CD1c-positive myeloid dendritic cell (primary cell): ENCODE measurements around the gene SYNGAP1.
"Not testable (repeated sequence)": the region's sequence is repeated elsewhere in the genome, so short reads cannot be mapped to it uniquely, and the experiment has no call there.

Source experiments
- DNase-seq: peaks from one replicate; pipeline ENCODE4 v3.0.0-alpha.2; 2016; ENCODE audit errors: extremely low spot score

The SYNGAP1 gene

DNA sequence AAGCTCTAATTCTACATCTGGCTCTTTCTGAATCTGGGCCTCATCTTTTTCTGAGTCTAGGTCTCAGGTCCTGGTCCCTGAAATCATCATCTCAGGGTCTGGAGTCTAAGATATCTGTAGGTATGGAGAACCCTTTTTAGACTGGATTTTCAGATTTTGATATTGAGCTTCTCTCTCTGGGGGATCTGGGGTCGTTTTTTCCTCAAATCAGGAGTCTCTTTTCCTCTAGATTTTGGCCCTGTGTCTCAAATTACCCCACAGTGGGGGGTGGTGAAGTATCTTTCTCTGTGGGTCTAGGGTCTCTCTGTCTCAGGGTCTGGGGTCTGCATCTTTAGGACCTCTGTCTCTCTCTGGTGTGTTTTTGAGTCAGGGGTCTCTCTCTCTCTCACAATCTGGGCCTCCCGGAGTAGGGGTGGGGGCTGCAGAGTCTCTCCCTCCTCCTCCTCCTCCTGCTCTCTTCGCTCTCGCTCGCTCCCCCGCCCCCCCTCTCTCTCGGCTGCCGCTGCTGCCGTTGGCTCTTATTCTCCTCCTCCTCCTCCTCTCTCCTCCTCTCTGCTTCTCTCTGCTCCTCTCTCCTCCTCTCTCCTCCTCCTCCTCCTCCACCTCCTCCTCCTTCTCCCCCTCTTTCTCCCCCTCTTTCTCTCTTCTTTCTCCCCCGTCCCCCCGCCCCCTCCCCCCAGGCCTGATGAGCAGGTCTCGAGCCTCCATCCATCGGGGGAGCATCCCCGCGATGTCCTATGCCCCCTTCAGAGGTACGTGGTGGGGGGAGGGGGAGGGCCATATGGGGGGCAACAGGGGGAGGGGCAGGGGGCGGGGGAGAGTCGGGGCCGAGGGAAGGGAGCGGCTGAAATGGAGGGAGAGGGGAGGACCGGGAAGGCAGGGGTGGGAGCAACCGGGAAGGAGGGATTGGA lies at the start of gene SYNGAP1:
Gene SYNGAP1 (plus strand): TSS at position 486 of the 911 bp plus-strand sequence. CDS start 200 bp downstream, at position 686.
- no peak for DNase-seq

GRCh38 chr6:33371901-33372300 lies 48.0 kb upstream of the SYNGAP1 start:
- not testable (repeated sequence) for DNase-seq

DNA sequence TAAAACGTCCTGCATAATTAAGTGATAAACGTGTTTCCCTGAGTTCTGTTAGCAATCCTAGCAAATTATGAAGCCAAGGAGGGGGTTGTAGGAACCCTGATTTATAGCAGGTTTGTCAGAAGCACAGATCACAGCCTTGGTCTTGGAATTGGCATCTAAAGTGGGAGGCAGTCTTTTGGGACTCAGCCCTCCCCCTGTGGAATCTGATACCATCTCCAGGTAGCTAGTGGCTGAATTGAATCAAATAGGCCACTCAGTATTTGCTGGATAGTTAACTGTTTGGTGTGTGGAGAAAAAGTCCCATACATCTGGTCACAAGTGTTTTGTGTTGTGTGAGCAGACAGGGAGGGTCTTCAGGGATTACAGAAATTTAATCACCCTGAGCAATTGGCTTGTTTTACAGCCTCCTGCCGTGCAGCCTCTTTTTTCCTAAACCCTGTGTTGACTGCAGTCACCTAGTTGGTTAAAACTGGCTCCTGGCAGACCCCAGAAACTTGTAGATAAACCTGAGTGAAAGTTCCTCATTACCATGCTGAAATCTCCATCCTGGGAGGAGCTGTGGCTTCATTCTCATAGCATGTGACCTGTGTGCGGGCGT lies 47.2 kb upstream of the SYNGAP1 start:
- no peak for DNase-seq

- DNase-seq, result no peak
Observed at GRCh38 chr6:33373960-33374910, 45.6 kb upstream of the SYNGAP1 start.

DNA sequence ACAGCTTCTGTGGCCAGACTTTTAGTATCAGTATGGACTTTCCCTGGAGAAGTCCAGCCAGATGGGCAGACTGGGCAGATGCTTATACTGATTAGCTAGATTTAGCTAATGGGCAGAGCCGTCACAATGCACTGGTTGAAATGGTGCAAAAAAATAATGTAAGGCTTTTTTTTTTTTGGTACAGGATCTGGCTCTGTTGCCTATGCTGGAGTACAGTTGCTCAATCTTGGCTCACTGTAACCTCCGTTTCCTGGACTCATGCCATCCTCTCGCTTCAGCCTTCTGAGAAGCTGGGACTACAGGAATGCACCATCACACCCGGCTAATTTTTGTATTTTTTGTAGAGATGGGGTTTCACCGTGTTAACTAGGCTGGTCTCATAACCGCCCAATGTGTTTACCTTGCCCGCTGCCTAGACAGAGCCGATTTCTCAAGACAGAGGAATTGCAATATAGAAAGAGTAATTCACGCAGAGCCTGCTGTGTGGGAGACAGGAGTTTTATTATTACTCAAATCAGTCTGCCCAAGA lies 44.7 kb upstream of the SYNGAP1 start:
- peak; percentile 48 for DNase-seq

DNA sequence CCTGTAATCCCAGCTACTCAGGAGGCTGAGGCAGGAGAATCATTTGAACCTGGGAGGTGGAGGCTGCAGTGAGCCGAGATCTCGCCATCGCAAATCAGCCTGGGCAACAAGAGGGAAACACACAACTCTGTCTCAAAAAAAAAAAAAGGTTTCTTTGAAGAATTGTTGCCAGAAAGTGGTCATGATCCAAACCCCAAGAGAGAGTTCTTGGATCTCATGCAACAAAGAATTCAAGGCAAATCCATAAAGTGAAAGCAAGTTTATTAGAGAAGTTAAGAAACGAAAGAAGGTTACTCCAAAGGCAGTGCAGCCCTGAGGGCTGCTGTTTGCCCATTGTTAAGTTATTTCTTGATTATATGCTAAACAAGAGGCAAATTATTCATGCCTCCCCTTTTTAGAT lies 42.7 kb upstream of the SYNGAP1 start:
- DNase-seq, result no peak

DNA sequence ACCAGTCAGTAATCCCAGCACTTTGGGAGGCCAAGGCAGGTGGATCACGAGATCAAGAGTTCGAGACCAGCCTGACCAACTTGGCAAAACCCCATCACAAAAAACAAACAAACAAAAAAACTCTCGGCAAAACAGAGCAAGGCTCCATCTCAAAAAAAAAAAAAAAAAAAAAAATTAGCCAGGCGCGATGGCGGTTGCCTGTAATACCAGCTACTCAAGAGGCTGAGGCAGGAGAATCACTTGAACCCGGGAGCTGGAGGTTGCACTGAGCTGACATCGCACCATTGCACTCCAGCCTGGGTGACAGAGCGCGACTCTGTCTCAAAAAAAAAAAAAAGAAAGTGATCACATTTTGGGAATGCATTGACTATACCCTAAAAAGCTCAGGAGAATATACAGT lies 40.7 kb upstream of the SYNGAP1 start:
- DNase-seq, result not testable (repeated sequence)

DNA sequence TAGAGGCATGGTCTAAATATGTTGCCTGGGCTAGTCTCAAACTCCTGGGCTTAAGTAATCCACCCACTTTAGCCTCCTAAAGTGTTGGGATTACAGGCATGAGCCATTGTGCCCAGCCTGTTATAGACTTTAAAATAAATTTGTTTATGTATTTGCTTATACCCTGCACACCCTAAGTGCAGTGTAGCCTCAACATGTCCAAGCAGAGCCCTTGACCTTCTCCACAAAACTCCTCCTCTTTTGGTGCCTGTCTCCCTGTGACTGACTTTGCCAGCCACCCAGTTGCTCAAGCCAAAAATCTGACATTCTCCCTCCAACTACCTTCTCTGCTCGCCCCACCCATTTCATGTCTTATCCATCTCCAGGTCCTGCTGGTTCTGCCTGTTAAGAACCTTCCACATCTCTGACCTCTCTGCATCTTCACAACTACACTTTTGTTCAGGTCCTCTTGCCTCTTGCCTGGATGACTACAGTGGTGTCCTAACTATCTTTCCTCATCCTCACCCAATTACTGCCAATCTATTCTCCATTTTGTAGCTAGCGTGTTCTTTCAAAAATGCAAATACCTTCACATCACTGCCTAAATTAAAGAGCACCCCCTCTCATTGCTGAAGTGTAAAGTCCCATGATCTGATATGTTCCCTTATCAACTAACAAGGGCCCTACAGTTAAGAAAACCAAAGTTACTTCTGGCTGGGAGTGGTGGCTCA lies 39.4 kb upstream of the SYNGAP1 start:
- DNase-seq, result no peak

DNA sequence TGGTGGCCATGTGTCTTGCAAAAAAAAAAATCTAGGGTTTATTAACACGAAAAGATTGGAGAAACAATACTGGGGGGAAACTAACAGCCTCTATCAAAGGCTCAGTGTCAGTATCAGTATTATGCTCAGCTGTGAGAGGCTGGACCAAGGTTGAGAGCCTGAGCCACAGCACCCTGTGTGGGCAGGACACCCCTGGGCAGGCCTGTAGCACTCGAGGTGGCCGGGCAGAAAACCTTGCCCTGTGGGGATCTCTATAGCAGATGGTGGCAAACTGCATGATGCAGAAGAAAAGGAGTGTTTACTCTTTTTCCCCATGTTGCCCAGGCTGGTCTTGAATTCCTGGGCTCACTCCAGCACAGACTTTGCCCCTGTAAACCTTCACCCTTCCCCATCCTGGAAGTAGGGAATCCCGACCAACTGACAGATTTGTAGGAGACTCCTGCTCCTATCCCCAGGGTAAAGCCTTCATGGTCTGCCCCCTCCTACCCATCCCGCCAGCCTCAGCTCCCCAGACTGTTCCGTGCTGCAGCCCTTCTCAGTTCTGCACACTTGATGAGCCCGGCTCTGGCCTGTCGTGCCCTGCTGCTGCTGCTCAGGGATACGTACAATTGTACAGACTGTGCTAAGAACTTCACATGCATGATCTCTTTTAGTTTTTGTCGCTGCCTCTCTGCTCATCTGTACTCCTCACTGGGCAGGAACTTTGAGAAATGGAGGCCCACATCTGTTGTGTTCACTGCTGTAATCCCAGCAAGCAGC lies 36.3 kb upstream of the SYNGAP1 start:
- no peak for DNase-seq

- no peak for DNase-seq
Observed at GRCh38 chr6:33384581-33385020, 35.3 kb upstream of the SYNGAP1 start.

DNA sequence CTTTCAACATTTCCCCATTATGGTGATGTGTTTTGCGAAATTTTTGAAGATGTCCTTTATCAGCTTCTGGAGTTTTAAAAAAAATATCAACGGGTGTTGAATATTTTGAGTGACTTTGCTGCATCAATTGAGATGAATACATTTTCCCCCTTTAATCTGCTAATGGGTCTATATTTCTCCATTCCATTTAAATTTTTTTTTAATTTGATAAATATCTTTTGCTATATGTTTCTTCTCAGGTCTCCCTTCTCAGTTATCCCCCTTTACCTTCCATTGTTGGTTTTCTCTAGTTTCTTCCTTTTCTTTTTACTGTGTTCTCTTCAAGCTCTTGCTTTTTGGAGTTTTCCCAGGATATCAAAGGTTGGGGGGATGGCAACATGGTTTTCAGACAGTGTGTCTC lies 29.7 kb upstream of the SYNGAP1 start:
- DNase-seq, result no peak

- DNase-seq, result no peak
Observed at GRCh38 chr6:33390767-33391277, 29.0 kb upstream of the SYNGAP1 start.

DNA sequence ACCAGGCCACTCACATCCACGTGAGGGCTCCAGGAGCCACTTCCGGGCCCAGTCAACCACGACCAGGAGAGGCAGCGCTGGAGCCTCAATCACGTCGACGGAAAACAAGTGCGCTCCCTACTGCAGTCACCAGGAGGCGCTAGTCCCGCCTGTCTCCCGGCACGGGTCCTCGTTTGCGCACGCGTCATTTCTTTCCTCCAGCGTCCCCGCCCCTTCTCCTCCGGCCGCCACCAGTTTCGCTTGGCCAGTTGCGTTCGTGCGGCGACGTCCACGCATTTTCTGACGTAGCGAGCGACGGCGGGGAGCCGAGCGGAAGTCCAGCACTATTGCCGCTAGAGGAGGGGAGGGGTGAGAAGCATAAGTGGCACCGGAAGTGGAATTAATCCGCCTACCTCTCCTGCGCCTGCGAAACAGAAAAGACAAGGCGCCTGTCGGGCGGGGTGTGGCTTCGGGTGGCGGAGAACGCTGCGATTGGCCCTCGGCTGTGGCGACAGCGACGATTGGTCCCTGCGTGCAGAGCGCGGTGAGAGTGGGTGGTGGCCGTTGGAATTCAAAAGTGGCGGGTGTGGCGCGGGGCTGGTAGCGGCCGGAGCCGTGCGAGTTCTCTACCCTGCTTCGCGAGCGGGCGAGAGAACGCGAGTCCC lies 28.5 kb upstream of the SYNGAP1 start, which contains the start of gene KIFC1:
Gene KIFC1 (plus strand): TSS at position 546 of the 644 bp plus-strand sequence. CDS start 163 bp downstream, outside the sequence.
- DNase-seq, result peak; percentile 100

GRCh38 chr6:33391922-33392594 lies 27.8 kb upstream of the SYNGAP1 start:
- DNase-seq, result peak; percentile 71

- no peak for DNase-seq
Observed at GRCh38 chr6:33392595-33392948, 27.3 kb upstream of the SYNGAP1 start.

- DNase-seq, result no peak
Observed at GRCh38 chr6:33392979-33393378, 26.9 kb upstream of the SYNGAP1 start.

GRCh38 chr6:33397541-33397940 lies 22.3 kb upstream of the SYNGAP1 start:
- no peak for DNase-seq

DNA sequence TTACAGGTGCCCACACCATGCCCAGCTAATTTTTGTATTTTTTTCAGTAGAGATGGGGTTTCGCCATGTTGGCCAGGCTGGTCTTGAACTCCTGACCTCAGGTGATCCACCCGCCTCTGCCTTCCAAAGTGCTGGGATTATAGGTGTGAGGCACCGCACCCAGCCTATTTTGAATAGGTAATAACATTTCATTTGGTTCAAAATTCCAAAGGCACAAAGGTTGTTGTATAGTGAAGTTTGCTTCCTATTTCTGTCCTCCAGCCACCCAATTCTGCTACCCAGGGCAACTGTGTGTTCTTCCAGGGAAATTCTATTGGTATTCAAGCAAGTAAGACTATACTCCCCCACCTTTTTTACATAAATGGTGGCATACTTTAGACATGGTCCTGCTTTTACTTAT lies 21.3 kb upstream of the SYNGAP1 start:
- not testable (repeated sequence) for DNase-seq

- not testable (repeated sequence) for DNase-seq
Observed at GRCh38 chr6:33399881-33400280, 20.0 kb upstream of the SYNGAP1 start.
